K562 (cell line): Measurements from ENCODE around the gene ORAI3. TPM values are rescaled to one million over a fixed set of nuclear protein-coding genes. Genes with fewer than 3 reads are reported as not detected.

ENCODE experiments used
- CREB1 ChIP-seq, 2 experiments: sonication (generic) in 1 of 2; formaldehyde crosslinking in 1 of 2; IDR thresholded peaks; 2 replicates each; pipeline versions ENCODE4 v1.6.1 to v1.8.0; 2012 to 2022; ENCODE audit warnings: inconsistent platforms in 1 of 2, mild to moderate bottlenecking in 1 of 2, missing genetic modification reagents in 1 of 2, moderate library complexity in 1 of 2
- CSDE1 ChIP-seq, 2 experiments: fragments of 450-650 bp; IDR thresholded peaks; 2 replicates each; pipeline ENCODE4 v1.6.1; 2016; ENCODE audit warnings: mild to moderate bottlenecking in 1 of 2
- NR4A1 ChIP-seq, 2 experiments: fragments of 250-450 bp in 1 of 2; fragments of 450-650 bp in 1 of 2; sonication (Bioruptor Pico) in 1 of 2; IDR thresholded peaks; 2 replicates each; pipeline versions ENCODE4 v1.4.0 to v1.6.1; 2016 to 2020; ENCODE audit warnings: mild to moderate bottlenecking in 2 of 2, missing compliant biosample characterization in 1 of 2, missing genetic modification characterization in 1 of 2, moderate library complexity in 1 of 2
- POLR3A ChIP-seq: IDR thresholded peaks from 2 replicates; pipeline ENCODE4 v1.6.1; 2011; ENCODE audit warnings: borderline replicate concordance, mild to moderate bottlenecking, moderate library complexity; ENCODE audit not compliant: insufficient read length, insufficient read depth; ENCODE audit errors: extremely low read depth
- PRMT5 ChIP-seq: sonication (generic); formaldehyde crosslinking; IDR thresholded peaks from 2 replicates; pipeline ENCODE4 v1.5.0; 2020; ENCODE audit warnings: missing genetic modification reagents
- PTBP1 ChIP-seq: fragments of 200-400 bp; formaldehyde crosslinking; IDR thresholded peaks from 2 replicates; pipeline ENCODE4 v1.6.1; 2017; ENCODE audit warnings: low read depth, low read length
- RNF2 ChIP-seq: sonication (generic); IDR thresholded peaks from 2 replicates; pipeline ENCODE4 v1.6.1; 2016
- STAT5B ChIP-seq: fragments of 250-450 bp; sonication (Bioruptor Pico); IDR thresholded peaks from 2 replicates; pipeline ENCODE4 v1.8.0; 2021; ENCODE audit warnings: mild to moderate bottlenecking, inconsistent platforms
- ZBTB40 ChIP-seq, 2 experiments: fragments of 450-650 bp in 1 of 2; sonication (generic) in 1 of 2; formaldehyde crosslinking in 1 of 2; IDR thresholded peaks; 2 replicates each; pipeline versions ENCODE4 v1.7.1 to v1.9.0; 2016 to 2022; ENCODE audit warnings: inconsistent platforms in 1 of 2, mild to moderate bottlenecking in 1 of 2, missing genetic modification reagents in 1 of 2
- ZBTB5 ChIP-seq: fragments of 450-650 bp; IDR thresholded peaks from 2 replicates; pipeline ENCODE4 v1.6.1; 2017; ENCODE audit warnings: antibody characterized with exemption
- ZNF263 ChIP-seq: sonication (generic); formaldehyde crosslinking; IDR thresholded peaks from 2 replicates; pipeline ENCODE4 v1.8.0; 2022; ENCODE audit warnings: mild to moderate bottlenecking, missing genetic modification reagents, borderline replicate concordance
- ZNF347 ChIP-seq: fragments of 450-650 bp; formaldehyde crosslinking; IDR thresholded peaks from 2 replicates; pipeline ENCODE4 v1.4.0; 2020; ENCODE audit warnings: low read depth, mild to moderate bottlenecking, moderate library complexity
- ZNF707 ChIP-seq: fragments of 250-450 bp; sonication (Bioruptor Pico); conservative IDR thresholded peaks from 2 replicates; pipeline ENCODE4 v1.8.0; 2022; ENCODE audit warnings: inconsistent platforms, mild to moderate bottlenecking, moderate library complexity
- polyA plus RNA-seq, 8 experiments: library from polyadenylated mRNA; depleted of rRNA in 4 of 8; stranded (reverse) in 5 of 8; unstranded in 3 of 8; fragments of >200 nt; fragmentation: Nextera tagmentation in 2 of 8; fragmentation: Illumina TruSeq in 1 of 8; extraction: Ambion mirVana in 2 of 8; extraction: Trizol in 1 of 8; gene quantifications; 2 replicates each; pipeline versions ENCODE4 v1.2.1 to v1.2.3, GENCODE V29; 2011 to 2014; ENCODE audit warnings: inconsistent platforms in 1 of 8, missing spikeins in 1 of 8
- total RNA-seq, 7 experiments: library from RNA; depleted of rRNA in 6 of 7; stranded (reverse); fragments of >200 nt in 6 of 7; fragmentation: Illumina TruSeq in 2 of 7; extraction: Trizol in 2 of 7; gene quantifications; 2 replicates each; pipeline versions ENCODE4 v1.2.1 to v1.2.3, GENCODE V29; 2011 to 2021; ENCODE audit warnings: low replicate concordance in 1 of 7

Gene ORAI3
- total and polyA plus RNA-seq, 9 of the 15 experiments (the other 6 are each of a cell fraction or from before 2014, with no cell fraction given), result 4.9 to 23.3 (median 14.1) TPM

GRCh38 chr16:30948667-30949649 is at the start of gene ORAI3 (continued):
- TF ChIP-seq CREB1 (IDR thresholded peaks at IDR 0.05) (no peak), CREB1 (CRISPR knock-in tag; IDR thresholded peaks at IDR 0.05) (0 out of 2 replicates have a peak, but pooled peaks have one; percentile 36), ZBTB5 (no peak), PRMT5 (CRISPR knock-in tag) (no peak), PTBP1 (no peak), ZNF707 (no peak), RNF2 (no peak), POLR3A (no peak), CSDE1 (IDR thresholded peaks at IDR 0.05) (no peak), STAT5B (CRISPR knock-in tag) (no peak), ZNF347 (CRISPR knock-in tag) (no peak), NR4A1 (CRISPR knock-in tag; IDR thresholded peaks at IDR 0.05) (no peak), NR4A1 (tag; IDR thresholded peaks at IDR 0.05) (no peak), ZNF263 (CRISPR knock-in tag) (no peak), ZBTB40 (IDR thresholded peaks at IDR 0.05) (peak; percentile 64; the same call in 1 of the 2 replicates), ZBTB40 (CRISPR knock-in tag; IDR thresholded peaks at IDR 0.05) (no peak)
